Measurements from ENCODE around the gene POLD3.

DNA sequence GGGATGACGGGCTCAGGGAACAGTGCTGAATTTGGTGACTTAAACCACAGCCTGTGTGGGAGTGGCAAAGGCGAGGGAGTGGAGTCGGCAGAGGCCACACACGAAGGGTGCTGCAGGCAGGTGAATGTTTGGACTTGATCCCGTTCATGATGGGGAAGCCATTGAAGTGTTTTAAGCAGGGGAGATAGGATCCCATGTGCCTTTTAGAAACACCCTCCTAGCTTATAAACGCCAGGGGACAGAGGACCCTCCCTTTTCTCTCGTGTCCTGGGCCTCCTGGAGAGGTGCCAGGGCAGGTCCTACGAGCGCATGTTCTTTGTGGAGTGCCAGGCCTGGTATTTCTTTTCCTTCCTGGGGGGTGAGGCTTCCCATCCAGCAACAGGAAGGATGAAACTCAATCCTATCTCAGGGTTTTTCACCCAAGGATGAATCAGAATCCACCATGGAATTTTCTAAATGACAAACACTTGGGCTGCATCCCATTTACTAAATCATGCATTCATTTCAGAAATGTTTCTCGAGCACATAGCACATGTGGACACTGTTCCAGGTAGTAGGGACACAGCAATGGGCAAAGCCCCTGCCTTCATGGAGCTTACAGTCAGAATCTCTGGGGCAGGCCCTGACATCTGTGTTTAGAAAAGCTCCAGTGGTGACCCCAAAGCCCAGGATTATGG lies 79.3 kb downstream of the POLD3 start:
- TF ChIP-seq GATA2 (IDR thresholded peaks at IDR 0.05; ENCODE audit: low read depth, low read length) (no peak), GATA3 (IDR thresholded peaks at IDR 0.05; ENCODE audit: low read depth, low read length) (no peak)
